ENCODE results near the gene BEND4.

Gene BEND4

DNA sequence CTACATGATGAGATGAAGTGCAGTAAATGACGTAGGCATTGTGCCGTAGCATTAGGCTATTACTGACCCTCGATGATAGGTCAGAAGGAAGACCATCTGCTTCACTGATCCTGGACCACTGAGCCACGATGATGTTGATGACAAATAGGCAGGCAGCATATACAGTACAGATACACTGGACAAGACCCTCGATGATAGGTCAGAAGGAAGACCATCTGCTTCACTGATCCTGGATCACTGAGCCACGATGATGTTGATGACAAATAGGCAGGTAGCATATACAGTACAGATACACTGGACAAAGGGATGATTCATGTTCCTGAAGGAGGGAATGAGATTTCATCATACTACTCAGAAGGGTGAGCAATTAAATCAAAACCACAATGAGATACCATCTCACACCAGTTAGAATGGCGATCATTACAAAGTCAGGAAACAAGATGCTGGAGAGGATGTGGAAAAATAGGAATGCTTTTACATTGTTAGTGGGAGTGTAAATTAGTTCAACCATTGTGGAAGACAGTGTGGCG, 50.9 kb downstream of the BEND4 start:
- DNase-seq, result no peak

DNA sequence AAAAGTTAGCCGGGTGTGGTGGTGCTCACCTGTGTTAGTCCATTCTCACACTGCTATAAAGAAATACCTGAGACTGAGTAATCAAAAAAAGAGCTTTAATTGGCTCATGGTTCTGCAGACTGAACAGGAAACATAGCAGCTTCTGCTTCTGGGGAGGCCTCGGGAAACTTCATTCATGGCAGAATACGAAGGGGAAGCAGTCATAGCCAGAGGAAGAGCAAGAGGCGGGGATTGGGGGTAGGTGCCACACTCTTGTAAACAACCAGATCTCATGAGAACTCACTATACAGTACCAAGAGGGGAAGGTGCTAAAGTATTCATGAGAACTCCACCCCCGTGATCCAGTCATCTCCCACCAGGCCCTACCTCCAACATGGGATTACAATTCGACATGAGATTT, 64.1 kb downstream of the BEND4 start:
- no peak for DNase-seq

DNA sequence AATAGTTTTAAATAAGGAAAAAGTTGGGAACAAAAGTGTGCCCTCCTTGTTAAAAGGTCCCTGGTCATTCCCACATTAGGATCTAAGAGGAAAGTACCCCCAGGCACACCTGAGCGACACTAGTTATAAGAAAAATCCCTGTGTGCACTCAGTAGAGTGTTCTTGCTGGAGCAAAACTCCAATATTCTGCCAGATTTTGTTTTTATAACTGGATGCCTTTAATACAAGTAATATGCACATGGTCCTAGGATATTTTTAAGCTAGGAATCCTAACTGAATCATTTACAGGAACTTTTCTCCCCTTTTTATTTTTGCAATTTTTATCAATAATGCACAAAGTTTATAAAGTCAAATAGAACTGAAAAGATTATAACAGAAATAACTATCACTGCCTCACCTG, 68.6 kb downstream of the BEND4 start:
- DNase-seq, result no peak

DNA sequence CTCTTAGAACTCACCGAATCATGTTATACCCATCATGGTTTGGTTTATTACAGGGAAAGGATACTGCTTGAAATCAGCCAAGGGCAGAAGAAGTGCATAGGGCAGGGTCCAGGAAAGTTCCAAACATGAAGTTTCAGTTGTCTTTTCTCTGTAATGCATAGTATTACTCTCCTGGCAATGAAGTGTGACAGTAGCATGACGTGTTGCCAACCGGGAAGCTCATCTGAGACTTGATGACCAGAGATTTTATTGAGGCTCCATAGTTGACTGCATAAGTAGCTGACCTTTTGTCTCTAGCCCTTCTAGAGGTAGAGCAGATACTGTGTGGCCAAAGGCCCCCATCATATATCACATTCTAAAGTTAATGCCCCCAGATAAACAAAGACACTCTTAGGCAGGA, 72.1 kb downstream of the BEND4 start:
- DNase-seq, result no peak

DNA sequence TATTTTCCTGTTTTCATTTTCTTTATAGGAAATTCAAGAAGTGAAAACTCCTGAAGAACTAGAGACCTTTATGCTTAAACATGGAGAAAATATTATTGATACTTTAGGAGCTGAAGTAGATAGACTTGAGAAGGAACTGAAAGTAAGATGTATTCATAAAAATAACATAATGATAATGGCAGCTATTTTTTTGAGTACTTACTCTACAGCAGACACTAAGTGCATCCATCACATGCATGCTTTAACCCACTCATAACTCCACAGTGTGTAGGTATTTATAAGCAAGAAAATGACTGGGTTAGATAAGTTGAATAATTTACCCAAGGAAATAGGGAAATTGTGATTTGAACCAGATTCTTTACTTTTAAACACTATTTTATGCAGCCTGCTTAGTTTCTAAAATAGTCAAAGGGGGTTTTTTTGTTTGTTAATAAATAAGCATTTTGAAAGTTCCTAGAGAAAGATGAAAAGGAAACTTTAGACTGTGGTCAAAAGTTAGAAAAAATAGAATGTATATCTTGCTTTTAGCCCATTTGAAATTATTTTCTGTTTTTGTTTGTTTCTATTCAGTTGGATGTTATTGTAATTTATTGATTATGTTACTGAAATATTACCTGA, 74.2 kb downstream of the BEND4 start:
- DNase-seq, result no peak

DNA sequence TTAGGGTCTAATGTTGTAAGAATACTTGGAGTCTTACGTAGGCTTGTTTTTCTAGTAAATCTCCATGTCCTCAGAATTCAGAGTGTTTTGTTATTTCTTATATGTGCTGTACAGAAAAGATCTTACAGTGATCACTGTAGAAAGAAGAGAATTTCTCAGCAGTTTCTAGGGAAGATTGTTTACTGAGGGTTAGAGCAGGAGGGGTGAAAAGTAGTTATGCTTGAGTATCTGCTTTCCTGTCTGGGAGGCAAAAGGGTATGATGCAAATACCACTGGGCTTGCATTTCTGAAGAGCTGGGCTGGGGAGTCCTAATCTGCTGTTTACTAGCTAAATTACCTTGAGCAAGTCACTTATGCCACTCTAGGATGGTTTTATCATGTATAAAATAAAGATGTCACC, 78.2 kb downstream of the BEND4 start:
- no peak for DNase-seq

DNA sequence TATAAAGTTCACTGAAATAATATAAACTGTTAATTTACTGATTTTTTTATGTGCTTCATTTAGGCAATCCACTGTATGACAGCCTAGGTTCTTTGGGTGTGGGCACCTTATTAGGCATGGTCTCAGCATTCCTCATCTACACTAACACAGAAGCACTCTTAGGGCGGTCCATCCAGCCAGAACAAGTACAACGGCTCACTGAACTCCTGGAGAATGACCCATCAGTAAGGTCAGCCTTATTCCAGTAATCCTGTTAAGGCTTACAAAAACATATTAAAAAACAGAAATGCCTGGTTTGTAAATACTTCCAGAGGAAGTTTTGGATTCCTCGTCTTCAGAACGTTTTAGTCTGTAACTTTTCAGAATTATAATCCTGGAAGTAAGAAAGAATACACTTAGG, 82.0 kb downstream of the BEND4 start:
- DNase-seq, result no peak

DNA sequence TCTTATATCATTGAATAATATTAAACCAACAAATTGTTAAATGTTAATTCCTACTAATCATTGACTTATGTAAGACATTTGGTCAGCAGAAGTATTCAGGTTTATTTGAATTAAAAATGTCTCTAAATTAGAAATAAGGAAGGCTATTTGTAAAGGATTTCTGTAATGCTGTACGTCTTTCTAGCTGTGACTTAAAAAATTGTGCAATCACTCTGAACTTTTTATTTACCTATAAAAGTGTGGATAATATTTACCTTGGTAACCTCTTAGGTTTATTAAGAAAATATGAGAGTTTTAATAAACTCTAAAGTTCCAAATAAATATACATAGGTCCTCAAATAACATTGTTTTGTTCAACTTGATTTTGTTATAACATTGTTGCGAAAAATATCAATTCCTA, 85.2 kb downstream of the BEND4 start:
- DNase-seq, result no peak

DNA sequence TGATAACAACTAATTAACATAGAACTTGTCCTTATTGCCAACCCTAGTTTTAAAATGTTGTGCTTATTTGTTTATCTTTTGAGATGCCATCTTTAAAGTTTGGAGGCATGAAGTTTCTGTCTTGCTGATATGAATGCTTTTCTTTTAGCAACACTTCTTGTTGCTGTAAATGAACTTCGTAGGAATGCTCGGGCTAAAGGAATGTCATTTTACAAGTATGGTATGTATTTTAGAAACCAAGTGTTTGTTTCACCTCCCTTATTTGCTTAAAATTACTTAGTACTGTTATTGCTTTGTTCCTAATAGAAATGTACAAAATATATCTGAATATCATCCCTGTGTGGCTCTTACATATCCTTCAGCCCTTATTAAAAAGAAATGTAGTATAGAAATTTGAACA, 86.1 kb downstream of the BEND4 start:
- no peak for DNase-seq

All from activated T-cell treated with anti-CD3 and anti-CD28 coated beads, Interleukin-2, amount 50 U/mL, for 48 hours (primary cell).